Stimulated activated CD8-positive, alpha-beta memory T cell treated with anti-CD3 and anti-CD28 coated beads, Interleukin-15, amount 100 ng/mL, for 24 hours (primary cell): Measurements from ENCODE around the gene SLC44A5.
"Not testable (repeated sequence)": the region's sequence is repeated elsewhere in the genome, so short reads cannot be mapped to it uniquely, and the experiment has no call there.

Source experiments
- DNase-seq: peaks from one replicate; pipeline ENCODE4 v3.0.0-alpha.2; 2020; ENCODE audit warnings: low read depth

SLC44A5 gene

DNA sequence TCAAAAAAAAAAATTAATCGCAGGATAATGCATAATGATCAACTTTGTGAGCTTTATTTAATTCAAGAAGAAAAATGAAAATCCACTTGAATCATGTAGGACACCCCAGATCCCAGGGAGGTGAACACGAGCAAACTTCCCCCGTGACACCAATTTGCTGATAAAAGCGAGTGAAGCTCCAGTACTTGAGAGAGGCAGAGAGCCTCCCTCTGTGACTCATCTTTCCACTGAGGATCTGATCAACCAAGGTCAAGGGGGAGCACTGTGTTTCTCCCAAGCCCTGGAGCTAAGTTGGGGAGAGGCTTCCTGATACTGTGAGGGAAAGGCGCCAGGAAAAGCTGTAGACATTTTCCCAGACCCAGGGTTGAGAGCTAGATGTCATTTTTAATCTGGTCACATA is 160.9 kb downstream of the SLC44A5 start:
- no peak for DNase-seq

DNA sequence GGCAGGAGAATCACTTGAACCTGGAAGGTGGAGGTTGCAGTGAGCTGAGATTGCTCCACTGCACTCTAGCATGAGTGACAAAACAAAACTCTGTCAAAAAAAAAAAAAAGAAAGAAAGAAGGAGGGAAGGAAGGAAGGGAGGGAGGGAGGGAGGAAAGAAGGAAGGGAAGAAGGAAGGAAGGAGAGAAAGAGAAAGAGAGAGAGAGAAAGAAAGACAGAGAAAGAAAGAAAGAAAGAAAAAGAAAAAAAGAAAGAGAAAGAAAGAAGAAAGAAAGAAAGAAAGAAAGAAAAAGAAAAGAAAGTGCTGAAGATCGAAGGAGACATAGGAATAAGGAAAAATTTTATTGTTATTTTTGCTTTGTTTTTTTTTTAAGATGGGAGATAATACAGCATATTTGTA is 166.7 kb downstream of the SLC44A5 start:
- no peak for DNase-seq

DNA sequence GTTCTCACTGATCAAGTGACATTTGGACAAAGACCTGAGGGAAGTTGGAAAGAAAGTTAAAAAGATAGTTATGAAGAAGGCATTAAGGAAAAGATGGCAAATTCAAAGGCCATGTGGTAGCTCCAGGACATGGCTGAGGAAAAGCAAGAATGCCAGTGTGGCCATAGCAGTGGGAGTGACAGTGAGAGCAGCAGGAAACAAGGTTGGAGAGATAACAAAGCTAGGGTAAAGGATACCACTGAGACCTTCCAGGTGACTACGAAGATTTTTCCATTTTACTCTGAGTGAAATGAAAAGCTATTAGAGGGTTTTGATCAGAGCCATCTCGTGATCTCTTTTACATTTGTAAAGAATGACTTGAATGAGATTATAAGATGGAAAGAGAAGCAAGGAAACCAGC is 170.6 kb downstream of the SLC44A5 start:
- DNase-seq: no peak

DNA sequence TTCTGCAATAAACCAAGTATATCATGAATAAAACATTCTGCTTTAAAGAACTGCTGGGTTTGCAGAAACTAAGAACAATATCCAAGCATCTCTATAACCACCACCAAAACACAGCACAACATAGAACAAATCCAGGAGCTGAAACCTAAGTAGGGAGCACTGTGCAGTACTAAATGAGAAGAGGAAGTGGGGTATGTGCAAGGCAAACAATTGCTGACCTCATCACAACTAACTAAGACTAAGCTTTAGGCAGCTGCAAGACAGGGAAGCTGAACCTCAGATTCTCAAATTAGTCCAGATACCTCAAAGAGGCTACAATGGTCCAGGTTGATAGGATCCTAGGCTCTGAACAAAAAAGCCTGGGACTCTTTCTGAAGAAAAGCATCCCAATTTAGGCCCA is 172.6 kb downstream of the SLC44A5 start:
- DNase-seq: no peak

DNA sequence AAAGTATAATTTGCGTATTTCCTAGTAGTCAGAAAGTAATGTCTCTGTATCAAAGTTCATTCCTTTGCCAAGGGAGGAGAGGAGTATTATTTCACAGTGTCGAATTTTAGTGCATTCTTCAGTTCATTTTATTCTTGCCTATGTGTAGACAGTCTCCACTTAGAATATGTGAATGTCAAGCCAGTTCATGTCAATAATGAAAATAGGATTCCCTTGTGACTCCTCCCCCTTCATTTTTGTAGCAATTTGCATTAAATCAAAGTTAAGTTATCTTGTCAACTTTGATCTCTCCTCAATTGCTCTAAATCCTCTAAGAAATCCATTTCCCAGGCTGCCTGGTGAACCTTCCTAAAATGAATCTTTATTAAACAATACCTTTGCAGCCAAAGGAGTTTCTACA is 179.1 kb downstream of the SLC44A5 start:
- DNase-seq: no peak

DNA sequence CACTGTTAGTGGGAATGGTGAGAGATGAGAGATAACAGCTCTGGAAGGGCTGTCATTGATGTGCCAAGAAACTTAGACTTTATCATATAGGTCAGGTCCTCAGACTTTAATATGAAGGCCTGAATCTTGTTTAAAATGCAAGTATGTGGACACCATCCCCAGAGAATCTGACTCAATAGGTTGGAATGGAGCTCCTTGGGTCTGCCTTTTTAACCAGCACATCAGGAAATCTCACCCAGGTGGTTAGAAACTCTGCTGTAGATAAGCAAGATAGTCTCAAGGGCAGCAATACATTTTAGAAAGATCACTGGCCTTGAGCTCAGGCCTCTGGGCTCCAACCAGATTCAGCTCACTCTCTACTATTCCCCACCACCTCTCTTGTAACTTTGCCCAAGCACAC is 180.4 kb downstream of the SLC44A5 start:
- no peak for DNase-seq

DNA sequence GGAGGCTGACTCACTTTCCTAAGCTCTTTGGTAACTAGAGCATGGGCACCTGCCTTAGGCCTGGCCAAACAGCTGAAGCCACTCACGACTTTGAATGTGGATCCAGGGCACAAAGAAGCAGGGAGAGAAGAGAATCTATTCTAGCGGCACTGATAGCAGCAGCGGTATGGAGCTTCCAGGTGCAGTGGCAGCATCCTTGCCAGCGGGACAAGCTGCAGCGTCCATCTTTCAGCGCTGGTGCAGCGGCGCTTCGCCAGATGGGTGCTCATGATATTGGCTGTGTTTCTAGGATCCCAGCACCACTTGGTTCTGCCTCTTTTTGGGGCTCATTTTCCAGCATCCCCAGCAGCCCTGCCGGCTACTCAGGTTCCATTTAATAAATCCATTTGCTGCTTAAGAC is 184.2 kb downstream of the SLC44A5 start:
- DNase-seq: no peak

DNA sequence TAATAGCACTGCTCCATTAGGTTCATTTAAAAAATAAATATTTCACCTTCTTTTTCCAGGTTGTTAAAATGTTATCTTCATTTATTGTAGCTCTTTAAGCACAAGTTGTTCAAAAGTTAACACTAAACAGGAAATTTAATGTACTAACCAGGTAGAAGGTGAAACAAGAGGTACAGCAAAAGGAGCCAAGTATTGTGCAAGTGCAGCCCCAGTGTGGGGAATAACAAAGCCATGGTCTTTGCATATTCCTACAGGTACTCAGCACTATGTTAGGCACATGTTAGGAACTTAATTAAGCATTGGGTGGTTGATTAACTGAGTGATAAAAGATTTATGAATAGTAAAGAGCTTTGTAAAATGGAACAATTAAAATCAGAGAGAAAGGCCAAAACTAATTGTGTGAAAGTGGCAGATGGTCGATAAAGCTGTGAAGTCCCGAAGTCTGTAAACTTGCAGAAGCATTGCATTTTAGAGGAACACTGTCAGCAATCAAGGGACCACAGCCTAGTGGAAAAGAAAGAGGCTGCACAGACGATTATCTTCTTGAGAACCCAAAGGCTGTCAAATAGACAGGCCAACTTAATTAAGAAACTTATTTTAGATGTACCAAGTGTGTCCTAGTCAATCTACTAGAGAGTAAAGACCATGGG is 185.8 kb downstream of the SLC44A5 start:
- no peak for DNase-seq

DNA sequence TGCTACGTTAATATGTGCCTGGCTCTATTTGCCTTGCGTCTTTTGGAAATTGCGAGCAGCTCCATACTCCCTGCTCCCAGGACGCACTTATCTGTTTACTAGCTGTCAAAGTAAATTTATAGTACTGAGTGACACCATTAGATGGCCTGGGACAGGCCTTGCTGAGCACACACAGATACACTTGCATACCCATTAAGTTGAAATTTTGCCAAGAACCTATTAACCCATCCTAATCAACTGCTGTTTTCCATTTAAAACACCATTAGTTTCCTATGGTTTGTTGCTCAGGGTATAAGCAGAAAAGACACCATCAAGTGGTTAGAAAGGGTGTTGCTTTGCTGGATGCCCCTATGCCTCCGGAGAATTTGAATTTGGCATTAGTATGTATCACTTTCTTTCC is 187.3 kb downstream of the SLC44A5 start:
- no peak for DNase-seq

DNA sequence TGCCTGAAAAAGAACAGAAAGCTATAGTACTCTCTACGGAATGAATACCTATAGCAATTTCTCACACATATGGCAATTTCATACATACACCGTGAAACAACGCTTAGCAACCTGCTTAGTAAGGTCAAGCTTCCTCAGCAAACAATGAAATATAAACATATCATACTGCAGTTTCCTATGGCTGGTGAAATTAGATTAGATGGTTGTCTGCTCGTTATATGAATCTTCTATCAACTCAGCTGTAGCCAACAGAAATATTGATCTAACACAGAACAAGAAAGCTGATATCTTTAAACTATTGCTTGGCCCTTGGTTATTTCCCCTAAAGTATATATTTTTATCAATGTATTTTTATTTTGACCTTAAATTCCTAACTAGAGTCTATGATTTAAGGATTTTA is 187.8 kb downstream of the SLC44A5 start:
- no peak for DNase-seq

DNA sequence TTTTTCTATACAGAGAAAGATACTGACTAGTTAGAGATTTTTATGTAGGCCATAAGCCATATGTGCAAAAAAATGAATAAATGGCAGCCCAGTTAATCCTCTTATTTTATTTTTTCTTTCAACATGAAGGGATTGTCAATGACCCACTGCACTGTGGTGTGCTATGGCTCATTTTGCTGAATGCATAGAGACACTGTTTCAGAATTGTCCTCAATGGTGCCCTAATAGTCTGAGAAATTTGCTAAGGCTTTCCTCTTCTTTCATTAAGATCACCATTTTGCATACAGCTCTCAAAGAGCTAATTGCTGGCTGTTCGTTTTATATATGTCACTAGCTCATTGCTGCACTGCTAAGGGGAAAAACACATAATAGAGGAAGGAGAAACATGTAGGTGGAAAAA is 189.5 kb downstream of the SLC44A5 start:
- no peak for DNase-seq

DNA sequence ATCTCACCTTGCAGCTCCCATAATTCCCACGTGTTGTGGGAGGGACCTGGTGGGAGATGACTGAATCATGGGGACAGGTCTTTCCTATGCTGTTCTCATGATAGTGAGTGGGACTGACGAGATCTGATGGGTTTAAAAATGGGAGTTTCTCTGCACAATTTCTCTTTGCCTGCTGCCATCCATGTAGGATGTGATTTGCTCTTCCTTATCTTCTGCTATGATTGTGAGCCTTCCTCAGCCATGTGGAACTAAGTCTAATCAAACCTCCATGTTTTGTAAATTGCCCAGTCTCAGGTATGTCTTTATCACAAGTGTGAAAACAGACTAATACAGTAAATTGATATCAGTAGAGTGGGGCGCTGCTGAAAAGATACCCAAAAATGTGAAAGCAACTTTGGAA is 195.7 kb downstream of the SLC44A5 start:
- no peak for DNase-seq

DNA sequence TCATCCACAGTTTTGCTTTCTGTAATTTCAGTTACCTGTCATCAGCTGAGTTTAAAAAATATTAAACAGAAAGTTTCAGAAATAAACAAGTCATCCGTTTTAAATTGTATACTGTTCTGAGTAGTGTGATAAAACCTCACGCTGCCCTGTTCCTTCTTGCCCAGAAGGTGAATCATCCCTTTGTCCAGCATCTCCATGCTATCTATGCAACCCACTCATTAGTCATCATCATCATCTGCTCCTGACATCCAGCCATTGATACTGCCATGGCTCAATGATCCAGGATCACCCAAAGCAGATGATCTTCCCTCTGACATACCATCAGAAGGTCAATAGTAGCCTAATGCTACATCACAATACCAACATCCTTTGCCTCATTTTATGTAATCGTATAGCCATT is 198.3 kb downstream of the SLC44A5 start:
- no peak for DNase-seq

DNA sequence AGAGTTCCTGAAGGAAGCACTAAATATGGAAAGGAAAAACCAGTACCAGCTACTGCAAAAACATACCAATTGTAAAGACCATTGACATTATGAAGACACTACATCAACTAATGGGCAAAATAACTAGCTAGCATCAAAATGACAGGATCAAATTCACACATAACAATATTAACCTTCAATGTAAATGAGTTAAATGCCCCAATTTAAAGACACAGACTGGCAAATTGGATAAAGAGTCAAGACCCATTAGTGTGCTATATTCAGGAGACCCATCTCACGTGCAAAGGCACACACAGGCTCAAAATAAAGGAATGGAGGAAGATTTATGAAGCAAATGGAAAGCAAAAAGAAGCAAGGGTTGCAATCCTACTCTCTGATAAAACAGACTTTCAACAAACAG is 206.2 kb downstream of the SLC44A5 start:
- DNase-seq: not testable (repeated sequence)

DNA sequence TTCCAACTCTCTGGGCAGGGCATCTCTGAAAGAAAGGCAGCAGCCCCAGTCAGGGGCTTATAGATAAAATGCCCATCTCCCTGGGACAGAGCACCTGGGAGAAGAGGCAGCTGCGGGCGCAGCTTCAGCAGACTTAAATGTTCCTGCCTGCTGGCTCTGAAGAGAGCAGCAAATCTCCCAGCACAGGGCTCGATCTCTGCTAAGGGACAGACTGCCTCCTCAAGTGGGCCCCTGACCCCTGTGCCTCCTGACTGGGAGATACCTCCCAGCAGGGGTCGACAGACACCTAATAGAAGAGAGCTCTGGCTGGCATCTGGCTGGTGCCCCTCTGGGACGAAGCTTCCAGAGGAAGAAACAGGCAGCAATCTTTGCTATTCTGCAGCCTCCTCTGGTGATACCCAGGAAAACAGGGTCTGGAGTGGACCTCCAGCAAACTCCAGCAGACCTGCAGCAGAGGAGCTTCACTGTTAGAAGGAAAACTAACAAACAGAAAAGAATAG is 207.7 kb downstream of the SLC44A5 start:
- not testable (repeated sequence) for DNase-seq

DNA sequence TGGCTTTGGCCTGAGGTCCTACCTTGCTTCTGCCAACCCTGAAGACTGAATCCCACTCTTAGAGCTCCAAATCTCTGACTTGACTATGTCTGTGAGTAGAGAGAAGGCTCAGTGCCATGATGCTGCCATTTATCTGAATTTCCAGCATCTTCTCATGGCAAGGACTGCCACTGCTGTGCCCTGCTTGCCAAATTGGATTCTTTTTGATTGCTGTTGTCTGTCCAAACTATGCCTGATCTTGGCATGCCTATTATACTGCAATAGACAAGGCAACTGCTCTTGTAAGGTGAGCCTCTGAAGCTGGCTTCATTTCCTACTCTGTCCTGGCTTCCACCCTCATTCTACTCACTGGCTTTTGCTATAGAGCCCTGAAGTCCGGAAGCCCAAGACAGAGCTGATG is 210.2 kb downstream of the SLC44A5 start:
- DNase-seq: no peak

DNA sequence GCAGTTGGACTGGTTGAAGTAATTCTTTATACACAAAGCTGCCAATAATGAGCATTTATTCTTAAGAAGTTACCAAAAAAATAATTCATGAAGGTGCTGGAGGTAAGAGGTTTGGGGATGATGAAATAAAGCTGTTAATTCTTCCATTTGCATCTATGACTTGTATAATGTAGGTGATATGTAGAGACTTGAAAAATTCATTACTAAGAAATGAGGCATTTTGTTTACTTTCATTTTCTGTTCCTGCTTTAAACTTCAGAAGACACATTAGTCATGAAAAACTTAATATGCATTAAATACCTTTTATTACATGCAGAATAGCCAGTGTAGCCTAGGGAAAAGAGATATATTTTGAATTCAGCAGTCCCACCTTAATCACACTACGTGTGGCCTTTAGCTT is 214.2 kb downstream of the SLC44A5 start:
- DNase-seq: no peak

DNA sequence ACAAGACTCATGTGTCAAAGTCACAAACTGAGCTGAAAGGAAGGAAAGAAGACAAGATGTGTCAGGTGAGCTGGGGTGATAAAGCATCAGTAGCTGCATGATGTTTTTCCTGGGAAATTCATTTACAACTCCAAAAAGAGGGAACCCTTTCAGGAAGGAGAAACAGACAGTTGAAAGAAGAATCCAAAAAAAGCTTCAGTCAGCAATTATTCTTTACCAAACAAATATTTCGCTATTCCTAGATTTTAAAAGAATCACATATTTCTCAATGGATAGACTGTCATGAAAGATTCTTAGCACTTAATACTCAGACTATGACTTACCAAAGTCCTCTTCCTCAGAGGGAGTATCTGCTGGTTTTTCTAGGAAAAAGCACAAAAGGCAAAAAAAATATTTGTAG is 214.7 kb downstream of the SLC44A5 start:
- no peak for DNase-seq

DNA sequence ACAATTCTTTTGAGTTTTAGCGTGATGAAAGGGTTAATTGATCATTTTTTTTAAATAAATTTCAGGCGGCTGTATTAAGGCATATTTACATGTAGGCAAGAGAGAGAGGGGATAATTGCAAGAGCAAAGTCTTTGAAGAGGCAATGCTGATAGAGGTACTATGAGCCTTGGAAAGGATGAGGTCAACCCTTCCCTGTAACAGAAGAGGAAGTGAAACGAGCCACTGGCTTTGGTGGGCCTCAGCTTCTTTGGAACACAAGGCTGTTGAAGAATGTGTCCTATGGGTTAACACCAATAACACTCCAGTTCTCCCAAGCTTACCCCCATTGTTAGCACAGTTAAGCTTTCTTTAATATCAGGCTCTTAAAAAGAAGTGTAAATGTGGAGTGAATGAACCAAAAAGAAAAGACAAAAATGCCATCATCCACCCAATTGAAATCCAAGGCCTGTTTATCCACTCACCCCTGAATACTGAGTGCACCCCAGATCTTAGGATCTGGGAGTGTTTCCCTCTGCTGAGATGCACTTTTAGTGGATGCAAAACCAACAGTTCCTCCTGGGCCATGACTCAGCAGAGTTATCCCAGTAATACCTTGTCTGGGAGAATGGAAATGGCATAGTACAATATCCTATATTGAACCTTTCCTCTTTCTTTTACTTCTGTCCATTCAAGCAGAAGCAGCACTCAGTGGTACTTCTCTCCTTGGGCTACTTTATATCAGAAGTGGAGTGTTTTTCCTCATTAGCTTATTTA is 216.4 kb downstream of the SLC44A5 start:
- no peak for DNase-seq

DNA sequence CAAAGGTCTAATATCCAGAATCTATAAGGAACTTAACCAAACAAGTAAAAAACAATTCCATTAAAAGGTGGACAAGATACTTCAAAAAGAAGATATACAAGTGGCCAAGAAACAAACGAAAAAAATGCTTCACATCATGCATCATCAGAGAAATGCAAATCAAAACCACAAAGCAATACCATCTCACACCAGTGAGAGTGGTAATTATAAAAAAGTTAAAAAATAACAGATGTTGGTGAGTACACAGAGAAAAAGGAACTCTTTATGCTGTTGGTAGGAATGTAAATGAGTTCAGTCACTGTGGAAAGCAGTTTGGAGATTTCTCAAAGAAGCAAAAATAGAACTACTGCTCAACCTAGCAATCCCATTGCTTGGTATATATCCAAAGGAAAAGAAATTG is 218.6 kb downstream of the SLC44A5 start:
- no peak for DNase-seq

DNA sequence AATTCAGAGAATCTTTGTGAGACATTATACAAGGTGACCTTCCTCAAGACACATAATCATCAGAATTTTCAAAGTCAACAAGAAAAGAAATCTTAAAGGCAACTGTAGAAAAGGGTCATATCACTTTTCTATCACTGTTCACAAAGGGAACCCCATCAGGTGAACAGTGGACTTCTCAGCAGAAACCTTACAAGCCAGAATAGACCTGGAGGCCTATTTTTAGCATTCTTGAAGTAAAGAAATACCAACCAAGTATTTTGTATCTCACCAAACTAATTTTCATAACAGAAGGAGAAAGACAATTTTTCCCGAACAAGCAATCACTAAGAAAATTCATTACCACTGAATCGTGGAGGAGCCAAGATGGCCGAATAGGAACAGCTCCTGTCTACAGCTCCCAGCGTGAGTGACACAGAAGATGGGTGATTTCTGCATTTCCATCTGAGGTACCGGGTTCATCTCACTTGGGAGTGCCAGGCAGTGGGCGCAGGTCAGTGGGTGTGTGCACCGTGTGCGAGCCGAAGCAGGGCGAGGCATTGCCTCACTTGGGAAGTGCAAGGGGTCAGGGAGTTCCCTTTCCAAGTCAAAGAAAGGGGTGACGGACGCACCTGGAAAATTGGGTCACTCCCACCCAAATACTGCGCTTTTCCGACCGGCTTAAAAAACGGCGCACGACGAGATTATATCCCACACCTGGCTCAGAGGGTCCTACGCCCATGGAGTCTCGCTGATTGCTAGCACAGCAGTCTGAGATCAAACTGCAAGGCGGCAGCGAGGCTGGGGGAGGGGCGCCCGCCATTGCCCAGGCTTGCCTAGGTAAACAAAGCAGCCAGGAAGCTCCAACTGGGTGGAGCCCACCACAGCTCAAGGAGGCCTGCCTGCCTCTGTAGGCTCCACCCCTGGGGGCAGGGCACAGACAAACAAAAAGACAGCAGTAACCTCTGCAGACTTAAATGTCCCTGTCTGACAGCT is 235.2 kb downstream of the SLC44A5 start:
- not testable (repeated sequence) for DNase-seq

DNA sequence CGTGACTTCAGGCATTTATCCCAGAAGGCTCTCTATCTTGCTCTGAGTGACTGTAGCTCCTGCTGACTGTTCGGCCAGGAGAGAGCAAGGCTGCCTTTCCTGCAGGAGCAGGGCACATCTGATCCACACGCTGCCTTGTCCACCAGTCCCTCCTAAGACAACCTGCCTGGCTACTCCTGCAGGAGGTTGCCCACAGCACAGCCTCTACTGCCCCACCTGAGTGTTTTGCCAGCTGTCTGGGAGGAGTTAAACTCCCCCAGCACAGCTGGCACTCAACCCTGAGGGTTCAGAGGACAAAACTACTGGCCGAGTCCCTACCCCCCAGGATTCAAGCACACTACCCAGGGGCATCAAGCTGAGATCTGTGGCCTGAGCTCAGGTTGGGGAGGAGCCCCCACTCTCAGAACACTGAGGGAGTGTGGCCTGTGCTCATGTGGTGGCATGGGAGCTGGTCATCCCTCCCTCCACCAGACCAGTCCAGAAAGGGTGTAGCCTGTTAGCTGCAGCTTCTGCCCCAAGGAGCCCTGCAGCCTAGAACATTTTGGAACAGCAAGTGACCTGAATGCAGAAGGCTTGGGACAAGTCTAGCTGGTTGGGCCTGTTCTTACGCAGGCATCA is 237.3 kb downstream of the SLC44A5 start:
- DNase-seq: no peak
